ENCODE results near the gene PZP.

DNA sequence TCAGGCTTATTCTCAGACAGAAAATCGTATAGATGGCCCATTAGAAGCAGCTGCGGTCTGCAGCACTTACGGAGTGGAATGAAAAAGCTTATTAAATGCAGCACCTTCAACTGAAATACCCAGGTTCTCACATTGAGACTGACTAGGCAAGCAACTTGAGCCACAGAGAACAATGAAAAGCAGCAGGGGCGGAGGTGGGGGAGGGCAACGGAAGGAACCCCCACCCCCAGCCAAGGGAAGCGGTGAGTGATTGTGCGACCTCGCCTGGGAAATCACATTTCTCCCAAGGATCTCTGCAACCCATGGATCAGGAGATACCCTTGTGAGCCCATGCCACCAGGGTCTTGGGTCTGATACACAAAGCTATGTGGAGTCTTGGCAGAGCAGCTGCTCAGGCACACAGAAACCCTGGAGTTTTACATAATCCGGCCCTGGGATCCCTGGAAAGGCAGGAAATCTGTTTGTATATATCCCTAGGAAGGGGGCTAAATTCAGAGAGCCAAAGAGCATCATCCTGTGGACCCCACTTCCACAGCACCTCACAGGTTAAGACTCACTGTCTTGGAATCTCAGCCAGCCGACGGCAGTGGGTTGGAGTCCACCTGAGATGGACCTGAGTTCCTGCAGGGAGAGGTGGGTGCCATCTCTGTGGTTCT, 38.1 kb downstream of the PZP start:
- TF ChIP-seq, protein P1, sequence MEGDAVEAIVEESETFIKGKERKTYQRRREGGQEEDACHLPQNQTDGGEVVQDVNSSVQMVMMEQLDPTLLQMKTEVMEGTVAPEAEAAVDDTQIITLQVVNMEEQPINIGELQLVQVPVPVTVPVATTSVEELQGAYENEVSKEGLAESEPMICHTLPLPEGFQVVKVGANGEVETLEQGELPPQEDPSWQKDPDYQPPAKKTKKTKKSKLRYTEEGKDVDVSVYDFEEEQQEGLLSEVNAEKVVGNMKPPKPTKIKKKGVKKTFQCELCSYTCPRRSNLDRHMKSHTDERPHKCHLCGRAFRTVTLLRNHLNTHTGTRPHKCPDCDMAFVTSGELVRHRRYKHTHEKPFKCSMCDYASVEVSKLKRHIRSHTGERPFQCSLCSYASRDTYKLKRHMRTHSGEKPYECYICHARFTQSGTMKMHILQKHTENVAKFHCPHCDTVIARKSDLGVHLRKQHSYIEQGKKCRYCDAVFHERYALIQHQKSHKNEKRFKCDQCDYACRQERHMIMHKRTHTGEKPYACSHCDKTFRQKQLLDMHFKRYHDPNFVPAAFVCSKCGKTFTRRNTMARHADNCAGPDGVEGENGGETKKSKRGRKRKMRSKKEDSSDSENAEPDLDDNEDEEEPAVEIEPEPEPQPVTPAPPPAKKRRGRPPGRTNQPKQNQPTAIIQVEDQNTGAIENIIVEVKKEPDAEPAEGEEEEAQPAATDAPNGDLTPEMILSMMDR (conservative IDR thresholded peaks at IDR 0.05; ENCODE audit: low read length), result no peak
- TF ChIP-seq EZH2phosphoT487 (IDR thresholded peaks at IDR 0.05; ENCODE audit: borderline replicate concordance), result no peak
